HG03097 (cell line): Measurements from ENCODE around the gene COL4A1.

ENCODE experiments used
- ATAC-seq: cut with Tn5 transposase; IDR thresholded peaks from one replicate; pipeline ENCODE4 v1.9.1; 2021; ENCODE audit not compliant: unreplicated experiment, low FRiP score

Gene COL4A1

DNA sequence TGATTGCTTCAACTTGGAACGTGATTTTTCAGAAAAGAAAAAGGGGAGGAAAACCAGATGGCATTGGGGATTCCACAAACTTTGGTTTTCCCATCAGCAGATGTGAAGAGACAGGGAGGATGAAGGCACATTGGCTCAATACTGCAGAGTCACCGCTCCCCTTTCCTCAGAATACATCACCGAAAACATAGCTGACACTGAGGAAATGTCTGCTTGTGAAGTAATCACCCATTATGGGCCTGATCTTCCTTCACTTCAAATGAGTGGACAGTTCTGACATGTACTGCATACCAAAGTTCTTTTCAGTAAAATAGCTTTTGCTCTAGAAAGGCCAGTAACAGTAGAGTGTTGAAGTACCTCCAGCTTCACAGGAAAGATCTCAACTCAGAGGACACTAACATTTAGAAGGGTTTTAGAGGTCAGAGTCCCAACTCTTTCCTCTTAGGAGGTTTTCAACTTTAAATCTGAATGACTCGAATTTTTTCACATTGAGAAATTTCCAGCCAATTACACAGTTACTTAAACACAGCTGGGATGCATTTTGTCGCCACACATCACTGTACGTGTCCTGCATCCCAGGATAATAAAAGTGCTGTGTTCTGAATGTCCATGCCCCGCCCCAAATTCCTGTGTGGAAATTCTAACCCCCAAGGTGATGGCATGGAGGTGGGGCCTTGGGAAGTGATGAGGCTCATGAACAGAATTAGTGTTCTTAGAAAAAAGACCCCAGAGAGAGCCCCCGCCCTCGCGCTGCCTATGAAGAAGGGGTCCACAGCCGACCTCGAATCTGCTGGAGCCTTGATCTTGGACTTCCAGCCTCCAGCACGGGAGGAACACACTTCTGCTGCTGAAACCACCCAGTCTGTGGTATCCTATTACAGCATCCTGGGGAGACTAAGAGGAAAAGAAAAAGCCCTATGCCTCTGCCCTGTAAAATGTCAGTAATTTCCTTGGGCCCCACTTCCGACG, 77.7 kb downstream of the COL4A1 start:
- no peak for ATAC-seq

- ATAC-seq, result no peak
These were observed 78.9 kb downstream of the COL4A1 start for GRCh38 chr13:110227864-110228643.

- no peak for ATAC-seq
These were observed 79.5 kb downstream of the COL4A1 start for GRCh38 chr13:110227416-110227815.

DNA sequence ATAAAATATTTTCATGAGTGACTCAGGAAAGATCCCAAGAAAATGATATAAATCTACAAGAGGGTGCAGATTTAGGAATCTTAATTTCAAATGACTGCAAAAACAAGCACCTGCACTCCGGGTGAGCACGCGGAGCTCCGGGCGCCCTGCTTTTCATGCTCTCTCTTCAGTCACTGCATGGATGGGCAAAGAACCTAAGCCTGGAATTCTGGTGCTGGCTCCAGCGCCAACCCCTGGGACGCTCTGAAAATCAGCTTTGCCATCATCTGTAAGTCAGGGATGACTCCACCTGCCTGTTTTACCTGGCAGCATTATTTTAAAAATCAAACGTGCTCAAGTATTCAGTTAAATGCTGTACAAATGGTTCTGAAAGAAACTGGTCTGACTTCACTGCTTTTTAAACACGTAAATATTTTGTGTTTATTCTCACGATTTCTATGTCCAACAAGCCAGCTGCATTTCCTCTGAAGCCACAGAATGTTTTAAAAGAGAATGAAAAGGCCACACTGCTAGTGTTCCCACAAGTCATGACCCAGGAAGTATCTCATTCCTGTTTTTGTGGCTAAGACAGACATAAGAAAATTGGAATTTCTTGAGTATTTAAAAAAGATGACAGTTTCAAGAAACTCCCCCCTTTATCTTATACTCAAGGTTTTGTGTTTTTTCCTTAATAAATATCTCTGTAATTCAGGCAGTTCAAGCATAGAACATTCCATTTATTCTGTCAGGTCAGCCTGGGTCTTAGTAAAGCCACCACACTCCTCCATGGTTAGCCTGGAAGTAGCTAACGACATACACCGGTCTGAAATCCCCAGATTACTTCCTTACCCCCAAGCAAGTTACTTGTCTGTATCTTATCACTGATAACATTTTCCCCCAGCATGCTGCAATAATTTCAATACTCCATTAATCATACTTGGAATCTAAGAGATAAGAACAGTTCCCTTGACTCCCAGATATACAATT, 81.1 kb downstream of the COL4A1 start:
- ATAC-seq, result no peak

DNA sequence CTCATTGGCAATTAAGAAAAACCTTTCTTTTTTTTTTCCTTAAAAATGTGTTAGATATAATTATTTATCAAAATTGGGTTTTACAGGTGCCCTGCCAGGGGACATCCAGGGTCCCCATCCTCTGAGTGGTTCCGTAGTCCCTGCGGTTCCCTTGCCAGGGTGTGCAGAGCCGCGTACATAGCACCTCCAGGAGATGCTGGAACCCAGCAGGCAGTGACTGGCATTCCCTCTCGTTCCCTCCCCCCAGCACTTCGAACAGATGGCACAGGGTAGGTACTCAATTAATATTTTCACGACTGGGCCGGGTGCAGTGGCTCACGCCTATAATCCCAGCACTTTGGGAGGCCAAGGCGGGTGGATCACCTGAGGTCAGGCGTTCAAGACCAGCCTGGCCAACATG, 82.0 kb downstream of the COL4A1 start:
- no peak for ATAC-seq

- ATAC-seq, result no peak
These were observed 82.4 kb downstream of the COL4A1 start for GRCh38 chr13:110224519-110224918.

- ATAC-seq, result no peak
These were observed 85.4 kb downstream of the COL4A1 start for GRCh38 chr13:110221406-110222117.

DNA sequence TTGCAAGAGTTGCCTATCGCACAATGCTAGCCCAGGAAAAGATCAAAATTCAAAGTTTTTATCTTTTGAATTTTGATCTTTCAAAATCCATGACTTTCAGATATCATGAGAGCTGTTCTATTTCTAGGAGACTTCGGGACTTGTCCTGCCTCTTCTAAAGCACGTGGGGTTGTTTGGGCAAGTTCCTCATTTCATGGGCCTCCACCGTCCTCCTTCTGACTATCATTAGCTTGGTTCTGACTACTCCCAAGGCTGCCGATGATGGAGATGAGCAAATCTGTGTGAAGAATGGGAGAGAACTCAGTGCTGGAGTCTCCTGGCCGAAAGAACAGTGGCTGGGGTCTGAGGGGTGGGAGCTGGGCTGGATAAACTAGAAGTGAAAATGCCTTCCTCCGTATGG, 86.5 kb downstream of the COL4A1 start:
- ATAC-seq, result no peak

GRCh38 chr13:110218581-110219201, 88.3 kb downstream of the COL4A1 start:
- no peak for ATAC-seq

- ATAC-seq, result no peak
These were observed 89.1 kb downstream of the COL4A1 start for GRCh38 chr13:110217811-110218210.

DNA sequence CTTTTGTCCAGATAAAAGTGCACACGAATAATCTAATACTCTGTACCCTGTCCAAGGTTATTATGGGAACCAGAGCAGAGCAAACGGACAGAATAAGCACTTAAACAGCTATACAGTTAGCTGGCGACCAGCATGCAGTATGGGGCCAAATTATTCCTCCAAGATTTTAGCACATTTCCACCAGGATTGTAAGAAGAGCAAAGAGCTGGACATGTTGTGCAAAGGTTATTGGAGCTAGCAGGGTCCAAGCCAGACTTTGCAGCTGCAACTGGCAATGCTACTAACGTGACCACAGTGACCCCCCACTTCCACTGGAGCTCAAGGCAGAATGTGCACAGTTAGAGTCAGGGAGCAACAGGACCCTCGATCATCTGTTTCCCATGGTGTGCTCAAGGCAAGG, 89.9 kb downstream of the COL4A1 start:
- ATAC-seq, result no peak

- no peak for ATAC-seq
These were observed 90.4 kb downstream of the COL4A1 start for GRCh38 chr13:110216398-110217041.

GRCh38 chr13:110216006-110216397, 91.0 kb downstream of the COL4A1 start:
- ATAC-seq, result no peak

DNA sequence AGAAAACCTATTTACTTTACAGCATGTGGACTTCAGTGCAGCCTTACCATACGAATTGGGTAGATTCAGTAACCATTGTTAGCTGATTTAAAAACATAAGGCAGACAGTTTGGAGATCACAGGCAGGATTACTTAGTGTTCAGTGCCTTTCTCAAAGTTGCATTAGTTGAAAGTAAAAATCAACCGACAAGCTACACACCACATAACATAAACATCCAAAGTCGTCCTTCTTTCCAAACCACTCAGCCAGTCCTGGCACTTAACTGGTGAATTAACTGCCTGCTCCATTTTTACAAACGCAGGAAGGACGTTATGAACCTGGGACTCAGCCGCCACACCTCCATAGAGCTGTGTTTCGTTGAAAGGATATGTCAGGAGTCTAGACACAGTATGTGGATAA, 91.4 kb downstream of the COL4A1 start:
- no peak for ATAC-seq

- ATAC-seq, result no peak
These were observed 92.3 kb downstream of the COL4A1 start for GRCh38 chr13:110214637-110215036.

- ATAC-seq, result no peak
These were observed 93.4 kb downstream of the COL4A1 start for GRCh38 chr13:110213461-110214074.

- ATAC-seq, result no peak
These were observed 94.4 kb downstream of the COL4A1 start for GRCh38 chr13:110212529-110212928.

GRCh38 chr13:110211735-110212134, 95.2 kb downstream of the COL4A1 start:
- no peak for ATAC-seq

DNA sequence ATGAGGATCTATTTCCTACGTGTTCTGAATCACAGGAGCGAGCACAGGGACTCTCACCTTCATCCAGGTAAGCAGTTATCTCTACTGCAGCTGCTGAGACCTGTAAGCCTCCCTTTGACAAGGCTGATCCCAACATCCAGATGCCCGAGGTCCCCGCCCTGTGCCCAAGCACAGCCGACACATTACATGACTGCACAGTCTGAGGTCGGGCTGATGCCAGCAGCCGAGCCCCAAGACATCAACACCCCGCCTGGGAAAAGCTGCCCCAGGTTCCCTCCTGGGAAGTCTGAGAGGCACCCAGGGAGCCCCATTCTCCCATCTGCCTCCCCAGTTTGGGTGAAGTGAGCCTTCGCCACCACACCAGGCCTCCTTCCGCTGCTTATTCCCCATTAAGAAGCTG, 95.9 kb downstream of the COL4A1 start:
- no peak for ATAC-seq
